ENCODE measurements around the gene SGCA. TPM values are rescaled to one million over a fixed set of nuclear protein-coding genes. Genes with fewer than 3 reads are reported as not detected.

The SGCA gene
- polyA plus RNA-seq, 1 donor from 2014 or later = 0.43 TPM

DNA sequence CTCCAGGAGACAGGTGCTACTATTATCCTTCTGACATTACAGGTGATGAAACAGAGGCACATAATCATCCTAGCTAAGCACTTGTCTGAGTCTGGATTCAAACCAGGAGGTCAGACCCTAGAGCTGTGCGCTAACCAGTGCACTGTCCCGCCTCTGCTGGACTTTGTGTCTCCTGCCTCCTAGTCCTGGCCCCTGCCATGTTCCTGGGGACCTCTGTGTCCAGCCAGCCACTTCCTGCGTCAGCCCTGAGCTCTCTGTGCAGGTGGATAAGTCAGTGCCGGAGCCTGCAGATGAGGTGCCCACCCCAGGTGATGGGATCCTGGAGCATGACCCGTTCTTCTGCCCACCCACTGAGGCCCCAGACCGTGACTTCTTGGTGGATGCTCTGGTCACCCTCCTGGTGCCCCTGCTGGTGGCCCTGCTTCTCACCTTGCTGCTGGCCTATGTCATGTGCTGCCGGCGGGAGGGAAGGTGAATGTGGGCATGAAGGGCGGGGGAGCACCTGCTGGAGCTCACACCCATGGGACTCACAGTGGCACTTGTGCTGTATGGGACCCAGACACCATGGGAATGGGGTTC is 4.2 kb downstream of the SGCA start:
- H3K4me3 ChIP-seq (ENCODE audit: low read length) = no peak overlapping the region
- H2AFZ ChIP-seq (ENCODE audit: low read depth, low read length) = no peak overlapping the region
- TF ChIP-seq, protein P1, sequence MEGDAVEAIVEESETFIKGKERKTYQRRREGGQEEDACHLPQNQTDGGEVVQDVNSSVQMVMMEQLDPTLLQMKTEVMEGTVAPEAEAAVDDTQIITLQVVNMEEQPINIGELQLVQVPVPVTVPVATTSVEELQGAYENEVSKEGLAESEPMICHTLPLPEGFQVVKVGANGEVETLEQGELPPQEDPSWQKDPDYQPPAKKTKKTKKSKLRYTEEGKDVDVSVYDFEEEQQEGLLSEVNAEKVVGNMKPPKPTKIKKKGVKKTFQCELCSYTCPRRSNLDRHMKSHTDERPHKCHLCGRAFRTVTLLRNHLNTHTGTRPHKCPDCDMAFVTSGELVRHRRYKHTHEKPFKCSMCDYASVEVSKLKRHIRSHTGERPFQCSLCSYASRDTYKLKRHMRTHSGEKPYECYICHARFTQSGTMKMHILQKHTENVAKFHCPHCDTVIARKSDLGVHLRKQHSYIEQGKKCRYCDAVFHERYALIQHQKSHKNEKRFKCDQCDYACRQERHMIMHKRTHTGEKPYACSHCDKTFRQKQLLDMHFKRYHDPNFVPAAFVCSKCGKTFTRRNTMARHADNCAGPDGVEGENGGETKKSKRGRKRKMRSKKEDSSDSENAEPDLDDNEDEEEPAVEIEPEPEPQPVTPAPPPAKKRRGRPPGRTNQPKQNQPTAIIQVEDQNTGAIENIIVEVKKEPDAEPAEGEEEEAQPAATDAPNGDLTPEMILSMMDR (IDR thresholded peaks at IDR 0.05; ENCODE audit: poor library complexity, severe bottlenecking) = no peak
- TF ChIP-seq MXI1 (conservative IDR thresholded peaks at IDR 0.05; ENCODE audit: poor library complexity, severe bottlenecking) (no peak), EZH2 (IDR thresholded peaks at IDR 0.05; ENCODE audit: borderline replicate concordance, insufficient read depth, low read length, poor library complexity, severe bottlenecking) (no peak), SMC3 (conservative IDR thresholded peaks at IDR 0.05; ENCODE audit: poor library complexity) (no peak), POLR2AphosphoS5 (IDR thresholded peaks at IDR 0.05) (no peak), RAD21 (conservative IDR thresholded peaks at IDR 0.05) (no peak), TAF1 (IDR thresholded peaks at IDR 0.05; ENCODE audit: low read depth) (no peak), EP300 (conservative IDR thresholded peaks at IDR 0.05; ENCODE audit: poor library complexity, severe bottlenecking) (no peak)
- TF ChIP-seq, protein P2, sequence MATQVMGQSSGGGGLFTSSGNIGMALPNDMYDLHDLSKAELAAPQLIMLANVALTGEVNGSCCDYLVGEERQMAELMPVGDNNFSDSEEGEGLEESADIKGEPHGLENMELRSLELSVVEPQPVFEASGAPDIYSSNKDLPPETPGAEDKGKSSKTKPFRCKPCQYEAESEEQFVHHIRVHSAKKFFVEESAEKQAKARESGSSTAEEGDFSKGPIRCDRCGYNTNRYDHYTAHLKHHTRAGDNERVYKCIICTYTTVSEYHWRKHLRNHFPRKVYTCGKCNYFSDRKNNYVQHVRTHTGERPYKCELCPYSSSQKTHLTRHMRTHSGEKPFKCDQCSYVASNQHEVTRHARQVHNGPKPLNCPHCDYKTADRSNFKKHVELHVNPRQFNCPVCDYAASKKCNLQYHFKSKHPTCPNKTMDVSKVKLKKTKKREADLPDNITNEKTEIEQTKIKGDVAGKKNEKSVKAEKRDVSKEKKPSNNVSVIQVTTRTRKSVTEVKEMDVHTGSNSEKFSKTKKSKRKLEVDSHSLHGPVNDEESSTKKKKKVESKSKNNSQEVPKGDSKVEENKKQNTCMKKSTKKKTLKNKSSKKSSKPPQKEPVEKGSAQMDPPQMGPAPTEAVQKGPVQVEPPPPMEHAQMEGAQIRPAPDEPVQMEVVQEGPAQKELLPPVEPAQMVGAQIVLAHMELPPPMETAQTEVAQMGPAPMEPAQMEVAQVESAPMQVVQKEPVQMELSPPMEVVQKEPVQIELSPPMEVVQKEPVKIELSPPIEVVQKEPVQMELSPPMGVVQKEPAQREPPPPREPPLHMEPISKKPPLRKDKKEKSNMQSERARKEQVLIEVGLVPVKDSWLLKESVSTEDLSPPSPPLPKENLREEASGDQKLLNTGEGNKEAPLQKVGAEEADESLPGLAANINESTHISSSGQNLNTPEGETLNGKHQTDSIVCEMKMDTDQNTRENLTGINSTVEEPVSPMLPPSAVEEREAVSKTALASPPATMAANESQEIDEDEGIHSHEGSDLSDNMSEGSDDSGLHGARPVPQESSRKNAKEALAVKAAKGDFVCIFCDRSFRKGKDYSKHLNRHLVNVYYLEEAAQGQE (IDR thresholded peaks at IDR 0.05; ENCODE audit: borderline replicate concordance) = no peak
- H3K4me2 ChIP-seq (ENCODE audit: low read length) = no peak overlapping the region
- H3K36me3 ChIP-seq (ENCODE audit: insufficient read depth, low read length) = no peaks in the 10 kb centered on the region
- no peaks in the 10 kb centered on the region for H3F3A ChIP-seq (ENCODE audit: insufficient read depth, low read length, poor library complexity, severe bottlenecking)
- H3K9me2 ChIP-seq (ENCODE audit: insufficient read depth, low read length) = no peaks in the 10 kb centered on the region
- H3K27ac ChIP-seq (ENCODE audit: low read length) = no peak overlapping the region
- no peaks in the 10 kb centered on the region for H3K27me3 ChIP-seq (ENCODE audit: insufficient read depth, low read depth, low read length)
- no peak overlapping the region for H3K9ac ChIP-seq (ENCODE audit: low read length)
- H4K20me1 ChIP-seq (ENCODE audit: insufficient read depth) = no peaks in the 10 kb centered on the region
- H3K9me3 ChIP-seq (ENCODE audit: low read length) = no peaks in the 10 kb centered on the region
- H3K79me2 ChIP-seq (replicated peaks; ENCODE audit: insufficient read depth, low read length) = no peaks in the 10 kb centered on the region

DNA sequence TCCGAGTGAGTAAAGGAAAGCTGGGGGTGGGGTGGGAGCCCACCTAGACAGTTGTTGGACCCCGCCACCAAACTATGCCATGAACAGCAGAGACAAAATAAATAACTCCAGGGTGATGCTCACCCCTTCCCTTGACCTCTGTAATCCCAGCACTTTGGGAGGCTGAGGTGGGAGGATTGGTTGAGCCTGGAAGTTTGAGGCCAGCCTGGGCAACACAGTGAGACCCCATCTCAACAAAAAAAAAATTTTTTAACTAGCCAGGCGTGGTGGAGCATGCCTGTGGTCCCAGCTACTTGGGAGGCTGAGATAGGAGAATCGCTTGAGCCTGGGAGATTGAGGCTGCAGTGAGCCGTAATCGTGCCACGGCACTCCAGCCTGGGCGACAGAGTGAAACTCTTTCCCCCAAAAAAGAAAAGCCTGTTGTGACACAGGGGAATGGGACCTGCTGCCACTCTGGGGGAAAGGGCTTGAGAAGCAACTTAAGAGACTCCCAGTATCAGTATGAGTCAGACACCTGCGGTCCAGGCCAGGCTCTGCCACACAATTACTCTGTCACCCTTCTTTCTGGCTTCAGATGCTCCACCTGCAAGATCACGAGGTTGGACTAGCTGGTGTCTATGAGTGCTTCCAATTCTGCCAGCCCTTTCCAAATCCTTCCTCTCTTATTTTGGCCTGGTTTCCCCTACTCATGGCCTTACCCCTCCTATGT is 5.0 kb downstream of the SGCA start:
- Histone ChIP-seq H3K9ac (ENCODE audit: low read length) (no peak overlapping the region), H3K79me2 (replicated peaks; ENCODE audit: insufficient read depth, low read length) (no peaks in the 10 kb centered on the region), H3K36me3 (ENCODE audit: insufficient read depth, low read length) (no peaks in the 10 kb centered on the region), H3K4me3 (ENCODE audit: low read length) (no peak overlapping the region), H3K9me3 (ENCODE audit: low read length) (no peaks in the 10 kb centered on the region), H3K27me3 (ENCODE audit: insufficient read depth, low read depth, low read length) (no peaks in the 10 kb centered on the region), H3K27ac (ENCODE audit: low read length) (no peak overlapping the region), H3F3A (ENCODE audit: insufficient read depth, low read length, poor library complexity, severe bottlenecking) (no peaks in the 10 kb centered on the region), H2AFZ (ENCODE audit: low read depth, low read length) (no peak overlapping the region), H3K9me2 (ENCODE audit: insufficient read depth, low read length) (no peaks in the 10 kb centered on the region), H4K20me1 (ENCODE audit: insufficient read depth) (no peaks in the 10 kb centered on the region), H3K4me2 (ENCODE audit: low read length) (no peak overlapping the region)
- TF ChIP-seq EP300 (conservative IDR thresholded peaks at IDR 0.05; ENCODE audit: poor library complexity, severe bottlenecking) (no peak), RAD21 (conservative IDR thresholded peaks at IDR 0.05) (no peak), TAF1 (IDR thresholded peaks at IDR 0.05; ENCODE audit: low read depth) (no peak), EZH2 (IDR thresholded peaks at IDR 0.05; ENCODE audit: borderline replicate concordance, insufficient read depth, low read length, poor library complexity, severe bottlenecking) (no peak), POLR2AphosphoS5 (IDR thresholded peaks at IDR 0.05) (no peak), SMC3 (conservative IDR thresholded peaks at IDR 0.05; ENCODE audit: poor library complexity) (no peak), MXI1 (conservative IDR thresholded peaks at IDR 0.05; ENCODE audit: poor library complexity, severe bottlenecking) (no peak)
- TF ChIP-seq, protein P1 (IDR thresholded peaks at IDR 0.05; ENCODE audit: poor library complexity, severe bottlenecking) = no peak
- TF ChIP-seq, protein P2 (IDR thresholded peaks at IDR 0.05; ENCODE audit: borderline replicate concordance) = no peak
